HepG2 (cell line): ENCODE results near the gene MRPL3. TPM values are rescaled to one million over a fixed set of nuclear protein-coding genes. Genes with fewer than 3 reads are reported as not detected.

Experiments used
- ATF7 ChIP-seq, 2 experiments: fragments of 450-650 bp in 1 of 2; sonication (generic) in 1 of 2; formaldehyde crosslinking in 1 of 2; IDR thresholded peaks; 2 replicates each; pipeline versions ENCODE4 v1.4.0 to v1.6.1; 2016 to 2020; ENCODE audit warnings: antibody characterized with exemption in 1 of 2, mild to moderate bottlenecking in 1 of 2, missing genetic modification reagents in 1 of 2
- CBX1 ChIP-seq: IDR thresholded peaks from one replicate; pipeline ENCODE4 v1.6.1; 2016; ENCODE audit warnings: antibody characterized with exemption, low read depth
- CEBPG ChIP-seq: IDR thresholded peaks from 2 replicates; pipeline ENCODE4 v1.6.1; 2016
- HMG20A ChIP-seq: IDR thresholded peaks from 2 replicates; pipeline ENCODE4 v1.6.1; 2016; ENCODE audit warnings: borderline replicate concordance
- KMT2A ChIP-seq: sonication (generic); formaldehyde crosslinking; IDR thresholded peaks from 2 replicates; pipeline ENCODE4 v1.4.0; 2020; ENCODE audit warnings: missing genetic modification reagents
- PTBP1 ChIP-seq: fragments of 200-400 bp; formaldehyde crosslinking; IDR thresholded peaks from 2 replicates; pipeline ENCODE4 v1.6.1; 2018; ENCODE audit warnings: low read length, low read depth; ENCODE audit not compliant: poor library complexity, severe bottlenecking
- ZNF556 ChIP-seq: sonication (generic); formaldehyde crosslinking; IDR thresholded peaks from 2 replicates; pipeline ENCODE4 v1.4.0; 2020; ENCODE audit warnings: mild to moderate bottlenecking, missing genetic modification reagents, borderline replicate concordance
- polyA plus RNA-seq, 8 experiments: library from polyadenylated mRNA; depleted of rRNA in 3 of 8; stranded (reverse) in 7 of 8; unstranded in 1 of 8; fragments of >200 nt; fragmentation: Illumina TruSeq in 4 of 8; extraction: Trizol in 4 of 8; gene quantifications; 2 replicates each; pipeline versions ENCODE4 v1.2.1 to v1.2.3, GENCODE V29; 2011 to 2016; ENCODE audit warnings: low read depth in 4 of 8, missing spikeins in 1 of 8, mixed read lengths in 1 of 8; ENCODE audit not compliant: insufficient read depth in 1 of 8
- total RNA-seq, 5 experiments: library from RNA; depleted of rRNA; stranded (reverse); fragments of >200 nt; fragmentation: Illumina TruSeq; extraction: Trizol; gene quantifications; 2 replicates each; pipeline ENCODE4 v1.2.3, GENCODE V29; 2016; ENCODE audit warnings: low read depth in 1 of 5
- TF ChIP-seq, protein P1 (sequence below), 2 experiments: sonication (generic) in 1 of 2; formaldehyde crosslinking in 1 of 2; IDR thresholded peaks; 2 replicates each; pipeline versions ENCODE4 v1.4.0 to v1.6.1; 2016 to 2020; ENCODE audit warnings: borderline replicate concordance in 1 of 2, low read depth in 1 of 2, mild to moderate bottlenecking in 1 of 2, missing genetic modification reagents in 1 of 2
- TF ChIP-seq, protein P2 (sequence below), 2 experiments: sonication (generic) in 1 of 2; formaldehyde crosslinking in 1 of 2; IDR thresholded peaks; 2 replicates each; pipeline versions ENCODE4 v1.5.1 to v1.6.1; 2011 to 2020; ENCODE audit warnings: borderline replicate concordance in 1 of 2, low read depth in 1 of 2, low read length in 1 of 2, mild to moderate bottlenecking in 1 of 2, missing genetic modification reagents in 1 of 2, moderate library complexity in 1 of 2
- TF ChIP-seq, protein P3 (sequence below): sonication (generic); formaldehyde crosslinking; IDR thresholded peaks from 2 replicates; pipeline ENCODE4 v1.4.0; 2020; ENCODE audit warnings: missing genetic modification reagents
- TF ChIP-seq, protein P4 (sequence below): sonication (generic); formaldehyde crosslinking; IDR thresholded peaks from 2 replicates; pipeline ENCODE4 v1.4.0; 2020; ENCODE audit warnings: missing genetic modification reagents, borderline replicate concordance

Gene MRPL3
- total and polyA plus RNA-seq, 2 of the 13 experiments (the other 11 are each of a cell fraction or from before 2014, with no cell fraction given), result 114 to 172 TPM

GRCh38 chr3:131502530-131503319, at the start of gene MRPL3 (continued):
- TF ChIP-seq, protein P1, sequence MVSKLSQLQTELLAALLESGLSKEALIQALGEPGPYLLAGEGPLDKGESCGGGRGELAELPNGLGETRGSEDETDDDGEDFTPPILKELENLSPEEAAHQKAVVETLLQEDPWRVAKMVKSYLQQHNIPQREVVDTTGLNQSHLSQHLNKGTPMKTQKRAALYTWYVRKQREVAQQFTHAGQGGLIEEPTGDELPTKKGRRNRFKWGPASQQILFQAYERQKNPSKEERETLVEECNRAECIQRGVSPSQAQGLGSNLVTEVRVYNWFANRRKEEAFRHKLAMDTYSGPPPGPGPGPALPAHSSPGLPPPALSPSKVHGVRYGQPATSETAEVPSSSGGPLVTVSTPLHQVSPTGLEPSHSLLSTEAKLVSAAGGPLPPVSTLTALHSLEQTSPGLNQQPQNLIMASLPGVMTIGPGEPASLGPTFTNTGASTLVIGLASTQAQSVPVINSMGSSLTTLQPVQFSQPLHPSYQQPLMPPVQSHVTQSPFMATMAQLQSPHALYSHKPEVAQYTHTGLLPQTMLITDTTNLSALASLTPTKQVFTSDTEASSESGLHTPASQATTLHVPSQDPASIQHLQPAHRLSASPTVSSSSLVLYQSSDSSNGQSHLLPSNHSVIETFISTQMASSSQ (IDR thresholded peaks at IDR 0.05; ENCODE audit: low read depth), result 0 out of 2 replicates have a peak, but pooled peaks have one; percentile 20
- TF ChIP-seq, protein P1 (CRISPR knock-in tag; IDR thresholded peaks at IDR 0.05; ENCODE audit: borderline replicate concordance), result peak; percentile 72; the same call in 1 of the 2 replicates
- TF ChIP-seq HMG20A (peak; percentile 45; the same call in 1 of the 2 replicates), ZNF556 (CRISPR knock-in tag) (peak; percentile 90; the same call in 1 of the 2 replicates), ATF7 (IDR thresholded peaks at IDR 0.05) (no peak), ATF7 (CRISPR knock-in tag; IDR thresholded peaks at IDR 0.05) (no peak), PTBP1 (peak; percentile 65), CEBPG (CRISPR knock-in tag) (peak; percentile 87), CBX1 (peak; percentile 95), KMT2A (CRISPR knock-in tag) (peak; percentile 96)
- TF ChIP-seq, protein P2, sequence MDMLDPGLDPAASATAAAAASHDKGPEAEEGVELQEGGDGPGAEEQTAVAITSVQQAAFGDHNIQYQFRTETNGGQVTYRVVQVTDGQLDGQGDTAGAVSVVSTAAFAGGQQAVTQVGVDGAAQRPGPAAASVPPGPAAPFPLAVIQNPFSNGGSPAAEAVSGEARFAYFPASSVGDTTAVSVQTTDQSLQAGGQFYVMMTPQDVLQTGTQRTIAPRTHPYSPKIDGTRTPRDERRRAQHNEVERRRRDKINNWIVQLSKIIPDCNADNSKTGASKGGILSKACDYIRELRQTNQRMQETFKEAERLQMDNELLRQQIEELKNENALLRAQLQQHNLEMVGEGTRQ (IDR thresholded peaks at IDR 0.05; ENCODE audit: low read depth, low read length), result no peak
- TF ChIP-seq, protein P2 (CRISPR knock-in tag; IDR thresholded peaks at IDR 0.05; ENCODE audit: borderline replicate concordance), result peak; percentile 49; the same call in 1 of the 2 replicates
- TF ChIP-seq, protein P3, sequence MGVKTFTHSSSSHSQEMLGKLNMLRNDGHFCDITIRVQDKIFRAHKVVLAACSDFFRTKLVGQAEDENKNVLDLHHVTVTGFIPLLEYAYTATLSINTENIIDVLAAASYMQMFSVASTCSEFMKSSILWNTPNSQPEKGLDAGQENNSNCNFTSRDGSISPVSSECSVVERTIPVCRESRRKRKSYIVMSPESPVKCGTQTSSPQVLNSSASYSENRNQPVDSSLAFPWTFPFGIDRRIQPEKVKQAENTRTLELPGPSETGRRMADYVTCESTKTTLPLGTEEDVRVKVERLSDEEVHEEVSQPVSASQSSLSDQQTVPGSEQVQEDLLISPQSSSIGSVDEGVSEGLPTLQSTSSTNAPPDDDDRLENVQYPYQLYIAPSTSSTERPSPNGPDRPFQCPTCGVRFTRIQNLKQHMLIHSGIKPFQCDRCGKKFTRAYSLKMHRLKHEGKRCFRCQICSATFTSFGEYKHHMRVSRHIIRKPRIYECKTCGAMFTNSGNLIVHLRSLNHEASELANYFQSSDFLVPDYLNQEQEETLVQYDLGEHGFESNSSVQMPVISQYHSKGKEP (CRISPR knock-in tag), result peak; percentile 93; the same call in 1 of the 2 replicates
- TF ChIP-seq, protein P4, sequence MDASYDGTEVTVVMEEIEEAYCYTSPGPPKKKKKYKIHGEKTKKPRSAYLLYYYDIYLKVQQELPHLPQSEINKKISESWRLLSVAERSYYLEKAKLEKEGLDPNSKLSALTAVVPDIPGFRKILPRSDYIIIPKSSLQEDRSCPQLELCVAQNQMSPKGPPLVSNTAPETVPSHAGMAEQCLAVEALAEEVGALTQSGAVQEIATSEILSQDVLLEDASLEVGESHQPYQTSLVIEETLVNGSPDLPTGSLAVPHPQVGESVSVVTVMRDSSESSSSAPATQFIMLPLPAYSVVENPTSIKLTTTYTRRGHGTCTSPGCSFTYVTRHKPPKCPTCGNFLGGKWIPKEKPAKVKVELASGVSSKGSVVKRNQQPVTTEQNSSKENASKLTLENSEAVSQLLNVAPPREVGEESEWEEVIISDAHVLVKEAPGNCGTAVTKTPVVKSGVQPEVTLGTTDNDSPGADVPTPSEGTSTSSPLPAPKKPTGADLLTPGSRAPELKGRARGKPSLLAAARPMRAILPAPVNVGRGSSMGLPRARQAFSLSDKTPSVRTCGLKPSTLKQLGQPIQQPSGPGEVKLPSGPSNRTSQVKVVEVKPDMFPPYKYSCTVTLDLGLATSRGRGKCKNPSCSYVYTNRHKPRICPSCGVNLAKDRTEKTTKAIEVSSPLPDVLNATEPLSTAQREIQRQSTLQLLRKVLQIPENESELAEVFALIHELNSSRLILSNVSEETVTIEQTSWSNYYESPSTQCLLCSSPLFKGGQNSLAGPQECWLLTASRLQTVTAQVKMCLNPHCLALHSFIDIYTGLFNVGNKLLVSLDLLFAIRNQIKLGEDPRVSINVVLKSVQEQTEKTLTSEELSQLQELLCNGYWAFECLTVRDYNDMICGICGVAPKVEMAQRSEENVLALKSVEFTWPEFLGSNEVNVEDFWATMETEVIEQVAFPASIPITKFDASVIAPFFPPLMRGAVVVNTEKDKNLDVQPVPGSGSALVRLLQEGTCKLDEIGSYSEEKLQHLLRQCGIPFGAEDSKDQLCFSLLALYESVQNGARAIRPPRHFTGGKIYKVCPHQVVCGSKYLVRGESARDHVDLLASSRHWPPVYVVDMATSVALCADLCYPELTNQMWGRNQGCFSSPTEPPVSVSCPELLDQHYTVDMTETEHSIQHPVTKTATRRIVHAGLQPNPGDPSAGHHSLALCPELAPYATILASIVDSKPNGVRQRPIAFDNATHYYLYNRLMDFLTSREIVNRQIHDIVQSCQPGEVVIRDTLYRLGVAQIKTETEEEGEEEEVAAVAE (CRISPR knock-in tag), result peak; percentile 91
